ENCODE results near the gene PROCA1. TPM values are rescaled to one million over a fixed set of nuclear protein-coding genes. Genes with fewer than 3 reads are reported as not detected.

The PROCA1 gene
- total and polyA plus RNA-seq, 9 of the 15 experiments (the other 6 are each of a cell fraction or from before 2014, with no cell fraction given) = 0.78 to 16.2 (median 5.6) TPM

DNA sequence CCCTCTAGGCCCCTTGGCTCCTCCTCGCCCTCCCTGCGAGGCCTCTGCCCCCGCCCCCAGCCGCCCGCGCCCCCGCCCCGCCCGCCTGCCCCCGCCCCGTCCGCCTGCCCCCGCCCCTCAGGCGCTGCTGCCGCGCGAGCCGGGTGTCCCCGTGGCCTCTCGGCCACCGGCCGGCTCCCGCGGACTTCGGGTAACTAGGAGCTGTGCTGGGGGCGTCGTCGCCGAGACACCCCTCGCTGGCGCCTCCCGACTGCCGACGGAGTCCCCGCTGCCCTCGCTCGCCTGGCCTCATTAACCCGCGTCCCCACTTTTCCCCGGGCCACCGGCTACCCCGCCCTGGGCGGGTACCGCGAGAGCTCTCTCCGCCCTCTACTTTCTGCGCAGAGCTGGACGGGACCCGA is 14.5 kb upstream of the PROCA1 start, which contains the start of gene TLCD1 (continued):
- TF ChIP-seq PHTF2 (CRISPR knock-in tag; IDR thresholded peaks at IDR 0.05) = no peak
- no peak for TF ChIP-seq SOX6 (IDR thresholded peaks at IDR 0.05)
- TF ChIP-seq, protein P1, sequence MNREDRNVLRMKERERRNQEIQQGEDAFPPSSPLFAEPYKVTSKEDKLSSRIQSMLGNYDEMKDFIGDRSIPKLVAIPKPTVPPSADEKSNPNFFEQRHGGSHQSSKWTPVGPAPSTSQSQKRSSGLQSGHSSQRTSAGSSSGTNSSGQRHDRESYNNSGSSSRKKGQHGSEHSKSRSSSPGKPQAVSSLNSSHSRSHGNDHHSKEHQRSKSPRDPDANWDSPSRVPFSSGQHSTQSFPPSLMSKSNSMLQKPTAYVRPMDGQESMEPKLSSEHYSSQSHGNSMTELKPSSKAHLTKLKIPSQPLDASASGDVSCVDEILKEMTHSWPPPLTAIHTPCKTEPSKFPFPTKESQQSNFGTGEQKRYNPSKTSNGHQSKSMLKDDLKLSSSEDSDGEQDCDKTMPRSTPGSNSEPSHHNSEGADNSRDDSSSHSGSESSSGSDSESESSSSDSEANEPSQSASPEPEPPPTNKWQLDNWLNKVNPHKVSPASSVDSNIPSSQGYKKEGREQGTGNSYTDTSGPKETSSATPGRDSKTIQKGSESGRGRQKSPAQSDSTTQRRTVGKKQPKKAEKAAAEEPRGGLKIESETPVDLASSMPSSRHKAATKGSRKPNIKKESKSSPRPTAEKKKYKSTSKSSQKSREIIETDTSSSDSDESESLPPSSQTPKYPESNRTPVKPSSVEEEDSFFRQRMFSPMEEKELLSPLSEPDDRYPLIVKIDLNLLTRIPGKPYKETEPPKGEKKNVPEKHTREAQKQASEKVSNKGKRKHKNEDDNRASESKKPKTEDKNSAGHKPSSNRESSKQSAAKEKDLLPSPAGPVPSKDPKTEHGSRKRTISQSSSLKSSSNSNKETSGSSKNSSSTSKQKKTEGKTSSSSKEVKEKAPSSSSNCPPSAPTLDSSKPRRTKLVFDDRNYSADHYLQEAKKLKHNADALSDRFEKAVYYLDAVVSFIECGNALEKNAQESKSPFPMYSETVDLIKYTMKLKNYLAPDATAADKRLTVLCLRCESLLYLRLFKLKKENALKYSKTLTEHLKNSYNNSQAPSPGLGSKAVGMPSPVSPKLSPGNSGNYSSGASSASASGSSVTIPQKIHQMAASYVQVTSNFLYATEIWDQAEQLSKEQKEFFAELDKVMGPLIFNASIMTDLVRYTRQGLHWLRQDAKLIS (CRISPR knock-in tag; IDR thresholded peaks at IDR 0.05) = no peak; the same call in 1 of the 2 replicates
- no peak for TF ChIP-seq MCM7 (IDR thresholded peaks at IDR 0.05)
- TF ChIP-seq TBL1XR1 (IDR thresholded peaks at IDR 0.05; ENCODE audit: low read length in 2 of 2) = no peak
- TF ChIP-seq EP300 (IDR thresholded peaks at IDR 0.05; ENCODE audit: low read length) = no peak
- TF ChIP-seq, protein P2, sequence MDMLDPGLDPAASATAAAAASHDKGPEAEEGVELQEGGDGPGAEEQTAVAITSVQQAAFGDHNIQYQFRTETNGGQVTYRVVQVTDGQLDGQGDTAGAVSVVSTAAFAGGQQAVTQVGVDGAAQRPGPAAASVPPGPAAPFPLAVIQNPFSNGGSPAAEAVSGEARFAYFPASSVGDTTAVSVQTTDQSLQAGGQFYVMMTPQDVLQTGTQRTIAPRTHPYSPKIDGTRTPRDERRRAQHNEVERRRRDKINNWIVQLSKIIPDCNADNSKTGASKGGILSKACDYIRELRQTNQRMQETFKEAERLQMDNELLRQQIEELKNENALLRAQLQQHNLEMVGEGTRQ (CRISPR knock-in tag; IDR thresholded peaks at IDR 0.05) = no peak
- 0 out of 2 replicates have a peak, but pooled peaks have one; percentile 10 for TF ChIP-seq GABPB1 (CRISPR knock-in tag; IDR thresholded peaks at IDR 0.05)
- no peak for TF ChIP-seq NFE2L1 (tag; IDR thresholded peaks at IDR 0.05; ENCODE audit: borderline replicate concordance, low read depth)
- TF ChIP-seq, protein P3, sequence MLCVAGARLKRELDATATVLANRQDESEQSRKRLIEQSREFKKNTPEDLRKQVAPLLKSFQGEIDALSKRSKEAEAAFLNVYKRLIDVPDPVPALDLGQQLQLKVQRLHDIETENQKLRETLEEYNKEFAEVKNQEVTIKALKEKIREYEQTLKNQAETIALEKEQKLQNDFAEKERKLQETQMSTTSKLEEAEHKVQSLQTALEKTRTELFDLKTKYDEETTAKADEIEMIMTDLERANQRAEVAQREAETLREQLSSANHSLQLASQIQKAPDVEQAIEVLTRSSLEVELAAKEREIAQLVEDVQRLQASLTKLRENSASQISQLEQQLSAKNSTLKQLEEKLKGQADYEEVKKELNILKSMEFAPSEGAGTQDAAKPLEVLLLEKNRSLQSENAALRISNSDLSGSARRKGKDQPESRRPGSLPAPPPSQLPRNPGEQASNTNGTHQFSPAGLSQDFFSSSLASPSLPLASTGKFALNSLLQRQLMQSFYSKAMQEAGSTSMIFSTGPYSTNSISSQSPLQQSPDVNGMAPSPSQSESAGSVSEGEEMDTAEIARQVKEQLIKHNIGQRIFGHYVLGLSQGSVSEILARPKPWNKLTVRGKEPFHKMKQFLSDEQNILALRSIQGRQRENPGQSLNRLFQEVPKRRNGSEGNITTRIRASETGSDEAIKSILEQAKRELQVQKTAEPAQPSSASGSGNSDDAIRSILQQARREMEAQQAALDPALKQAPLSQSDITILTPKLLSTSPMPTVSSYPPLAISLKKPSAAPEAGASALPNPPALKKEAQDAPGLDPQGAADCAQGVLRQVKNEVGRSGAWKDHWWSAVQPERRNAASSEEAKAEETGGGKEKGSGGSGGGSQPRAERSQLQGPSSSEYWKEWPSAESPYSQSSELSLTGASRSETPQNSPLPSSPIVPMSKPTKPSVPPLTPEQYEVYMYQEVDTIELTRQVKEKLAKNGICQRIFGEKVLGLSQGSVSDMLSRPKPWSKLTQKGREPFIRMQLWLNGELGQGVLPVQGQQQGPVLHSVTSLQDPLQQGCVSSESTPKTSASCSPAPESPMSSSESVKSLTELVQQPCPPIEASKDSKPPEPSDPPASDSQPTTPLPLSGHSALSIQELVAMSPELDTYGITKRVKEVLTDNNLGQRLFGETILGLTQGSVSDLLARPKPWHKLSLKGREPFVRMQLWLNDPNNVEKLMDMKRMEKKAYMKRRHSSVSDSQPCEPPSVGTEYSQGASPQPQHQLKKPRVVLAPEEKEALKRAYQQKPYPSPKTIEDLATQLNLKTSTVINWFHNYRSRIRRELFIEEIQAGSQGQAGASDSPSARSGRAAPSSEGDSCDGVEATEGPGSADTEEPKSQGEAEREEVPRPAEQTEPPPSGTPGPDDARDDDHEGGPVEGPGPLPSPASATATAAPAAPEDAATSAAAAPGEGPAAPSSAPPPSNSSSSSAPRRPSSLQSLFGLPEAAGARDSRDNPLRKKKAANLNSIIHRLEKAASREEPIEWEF (CRISPR knock-in tag; IDR thresholded peaks at IDR 0.05) = no peak
- TF ChIP-seq, protein P4, sequence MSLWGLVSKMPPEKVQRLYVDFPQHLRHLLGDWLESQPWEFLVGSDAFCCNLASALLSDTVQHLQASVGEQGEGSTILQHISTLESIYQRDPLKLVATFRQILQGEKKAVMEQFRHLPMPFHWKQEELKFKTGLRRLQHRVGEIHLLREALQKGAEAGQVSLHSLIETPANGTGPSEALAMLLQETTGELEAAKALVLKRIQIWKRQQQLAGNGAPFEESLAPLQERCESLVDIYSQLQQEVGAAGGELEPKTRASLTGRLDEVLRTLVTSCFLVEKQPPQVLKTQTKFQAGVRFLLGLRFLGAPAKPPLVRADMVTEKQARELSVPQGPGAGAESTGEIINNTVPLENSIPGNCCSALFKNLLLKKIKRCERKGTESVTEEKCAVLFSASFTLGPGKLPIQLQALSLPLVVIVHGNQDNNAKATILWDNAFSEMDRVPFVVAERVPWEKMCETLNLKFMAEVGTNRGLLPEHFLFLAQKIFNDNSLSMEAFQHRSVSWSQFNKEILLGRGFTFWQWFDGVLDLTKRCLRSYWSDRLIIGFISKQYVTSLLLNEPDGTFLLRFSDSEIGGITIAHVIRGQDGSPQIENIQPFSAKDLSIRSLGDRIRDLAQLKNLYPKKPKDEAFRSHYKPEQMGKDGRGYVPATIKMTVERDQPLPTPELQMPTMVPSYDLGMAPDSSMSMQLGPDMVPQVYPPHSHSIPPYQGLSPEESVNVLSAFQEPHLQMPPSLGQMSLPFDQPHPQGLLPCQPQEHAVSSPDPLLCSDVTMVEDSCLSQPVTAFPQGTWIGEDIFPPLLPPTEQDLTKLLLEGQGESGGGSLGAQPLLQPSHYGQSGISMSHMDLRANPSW (CRISPR knock-in tag; IDR thresholded peaks at IDR 0.05) = no peak
- TF ChIP-seq PCBP2 (IDR thresholded peaks at IDR 0.05; ENCODE audit: low read depth, low read length, poor library complexity, severe bottlenecking) = no peak
- TF ChIP-seq CREB1 (IDR thresholded peaks at IDR 0.05) = no peak
- TF ChIP-seq CREB1 (CRISPR knock-in tag; IDR thresholded peaks at IDR 0.05) = 0 out of 2 replicates have a peak, but pooled peaks have one; percentile 18
- TF ChIP-seq PHF8 (IDR thresholded peaks at IDR 0.05; ENCODE audit: borderline replicate concordance, low read length) = peak; percentile 58; the same call in 1 of the 2 replicates
